ENCODE results near the gene ABCC1.
A peak's percentile ranks its signal among the peaks of the same experiment; 100 is the strongest.

ABCC1 gene

DNA sequence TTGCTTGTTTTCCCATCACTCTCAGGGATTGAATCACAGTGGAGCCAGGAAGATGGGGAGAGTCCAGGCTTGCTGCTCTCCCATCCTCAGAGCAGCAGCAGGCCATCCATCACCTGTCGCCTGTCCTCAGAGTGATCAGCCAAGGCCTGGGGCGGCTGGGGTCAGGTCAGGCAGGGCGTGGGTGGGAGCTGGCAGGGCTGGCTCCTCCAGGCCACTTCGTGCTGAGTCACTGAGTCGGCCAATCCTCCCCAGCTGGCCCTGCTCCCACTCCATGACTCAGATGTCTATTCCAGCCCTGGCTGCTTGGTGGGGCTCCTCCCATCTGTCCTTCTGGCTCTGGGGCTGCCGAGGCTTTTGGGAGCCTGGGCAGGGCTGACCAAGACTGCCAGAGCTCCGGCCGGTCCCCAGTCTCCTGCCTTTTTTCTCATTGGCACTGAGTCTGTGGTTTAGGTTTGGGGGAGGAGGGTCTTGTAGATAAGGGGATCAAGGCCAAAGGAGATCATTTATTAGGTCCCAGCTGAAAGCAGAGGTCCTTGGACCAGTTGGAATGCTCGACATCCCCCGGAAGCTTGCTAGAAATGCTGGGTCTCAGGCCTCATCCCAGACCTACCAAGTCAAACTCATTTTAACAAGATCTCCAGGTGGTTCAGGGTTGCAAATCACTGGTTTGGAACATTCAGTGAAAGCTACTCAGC is 72.7 kb downstream of the ABCC1 start:
- DNase-seq = peak; percentile 62

DNA sequence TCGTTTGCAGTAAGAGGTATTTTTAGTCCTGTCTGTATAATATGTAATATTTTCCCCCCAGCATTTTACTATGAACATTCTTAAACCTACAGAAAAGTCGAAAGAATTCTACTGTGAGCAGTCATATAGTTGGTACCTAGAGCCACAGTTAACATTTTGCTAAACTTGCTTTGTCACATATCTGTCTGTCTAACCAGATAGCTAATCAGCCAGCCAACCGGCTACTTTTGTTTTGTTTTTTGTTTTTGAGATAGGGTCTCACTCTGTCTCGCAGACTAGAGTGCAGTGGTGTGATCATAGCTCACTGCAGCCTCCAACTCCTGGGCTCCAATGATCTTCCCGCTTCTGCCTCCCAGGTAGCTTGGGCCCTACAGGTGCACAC is 73.3 kb downstream of the ABCC1 start:
- no peak for DNase-seq

DNA sequence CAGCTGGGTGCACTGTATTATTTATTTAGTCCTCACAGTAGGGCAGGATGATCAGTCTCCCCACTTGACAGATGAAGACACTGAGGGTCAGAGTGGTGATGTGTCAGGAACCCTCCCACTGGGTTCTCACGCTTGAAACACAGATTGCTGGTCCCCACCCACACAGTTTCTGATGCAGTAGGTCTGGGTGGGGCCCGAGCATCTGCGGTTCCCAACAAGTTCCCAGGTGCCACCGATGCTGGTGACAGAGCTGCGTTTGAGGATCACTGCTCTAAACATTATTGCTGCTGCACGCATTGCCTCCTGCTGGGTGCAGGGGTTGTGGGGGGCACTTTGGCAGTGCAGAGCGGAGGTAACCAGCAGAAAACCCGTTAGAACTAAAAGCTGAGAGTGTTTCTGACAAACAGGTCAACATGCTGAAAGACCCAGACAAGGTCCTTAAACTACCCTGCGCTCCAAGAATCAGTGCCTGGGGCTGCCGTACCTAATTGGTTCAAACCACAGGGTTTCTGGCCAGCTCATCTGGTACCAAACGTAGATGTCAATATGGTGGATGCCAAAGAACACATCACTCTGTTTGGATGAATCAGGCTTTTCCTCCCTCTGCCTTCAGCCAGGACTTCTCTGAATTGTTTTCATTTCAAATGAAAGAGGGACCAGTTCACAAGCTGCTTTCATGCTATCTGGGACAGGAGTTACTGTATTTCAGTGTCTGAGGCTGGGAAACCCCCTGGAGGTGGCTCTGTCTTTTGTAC is 76.0 kb downstream of the ABCC1 start:
- DNase-seq = peak; percentile 48

DNA sequence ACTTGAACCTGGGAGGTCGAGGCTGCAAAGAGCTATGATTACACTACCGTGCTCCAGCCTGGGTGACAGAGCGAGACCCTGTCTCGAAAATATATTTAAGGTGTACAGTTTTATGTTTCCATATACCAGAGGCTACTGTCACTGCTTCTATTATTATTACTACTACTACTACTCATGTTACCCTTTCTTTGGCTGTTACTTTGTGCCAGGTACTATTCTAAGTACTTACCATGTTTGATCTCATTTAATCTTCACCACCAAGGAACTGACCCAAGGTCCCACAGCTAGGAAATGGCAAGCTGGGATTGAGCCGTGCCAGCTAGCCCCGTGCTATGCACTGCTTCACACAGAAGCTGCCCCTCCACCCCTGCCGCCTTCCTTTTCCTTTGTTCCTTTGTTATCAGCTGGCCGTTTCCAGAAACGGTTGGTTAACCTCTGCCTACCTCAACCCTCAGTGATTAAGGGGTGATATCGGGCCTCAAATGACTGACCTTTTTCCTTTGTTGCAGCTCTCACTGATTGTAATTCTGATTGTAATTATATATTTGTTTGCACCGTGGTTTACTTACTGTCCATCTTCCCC is 78.4 kb downstream of the ABCC1 start:
- peak; percentile 53 for DNase-seq

DNA sequence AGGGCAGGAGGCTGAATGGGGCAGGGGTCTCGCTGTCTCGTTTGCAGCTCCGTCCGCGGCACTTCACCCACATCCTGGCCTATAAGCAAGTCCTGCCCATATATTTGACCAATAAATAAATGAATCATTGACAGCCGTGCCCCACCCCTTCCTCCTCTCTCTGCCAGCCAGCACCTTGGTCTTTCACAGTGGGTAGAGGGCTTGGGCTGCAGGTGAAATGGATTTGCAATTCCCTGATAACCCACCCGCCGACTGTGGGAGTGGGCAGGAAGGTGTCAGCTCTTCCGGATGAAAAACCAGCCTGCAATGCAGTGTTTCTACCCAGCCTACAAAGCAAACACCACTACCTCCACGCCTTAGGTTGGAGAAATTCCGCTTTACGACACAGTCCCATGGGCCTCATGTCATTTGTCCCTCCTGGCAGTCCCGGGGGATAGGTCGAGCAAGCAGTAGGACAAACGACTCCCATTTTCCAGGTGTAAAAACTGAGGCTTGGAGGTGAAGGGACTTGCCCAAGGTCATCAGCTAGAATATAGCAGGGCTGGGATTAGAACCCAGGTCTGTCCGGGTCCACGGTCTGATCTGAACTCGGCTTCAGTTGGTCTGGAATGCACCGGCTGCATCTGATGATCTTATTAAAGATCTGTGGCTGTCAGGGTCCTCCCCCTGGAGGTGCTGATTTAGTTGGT is 79.0 kb downstream of the ABCC1 start:
- no peak for DNase-seq

DNA sequence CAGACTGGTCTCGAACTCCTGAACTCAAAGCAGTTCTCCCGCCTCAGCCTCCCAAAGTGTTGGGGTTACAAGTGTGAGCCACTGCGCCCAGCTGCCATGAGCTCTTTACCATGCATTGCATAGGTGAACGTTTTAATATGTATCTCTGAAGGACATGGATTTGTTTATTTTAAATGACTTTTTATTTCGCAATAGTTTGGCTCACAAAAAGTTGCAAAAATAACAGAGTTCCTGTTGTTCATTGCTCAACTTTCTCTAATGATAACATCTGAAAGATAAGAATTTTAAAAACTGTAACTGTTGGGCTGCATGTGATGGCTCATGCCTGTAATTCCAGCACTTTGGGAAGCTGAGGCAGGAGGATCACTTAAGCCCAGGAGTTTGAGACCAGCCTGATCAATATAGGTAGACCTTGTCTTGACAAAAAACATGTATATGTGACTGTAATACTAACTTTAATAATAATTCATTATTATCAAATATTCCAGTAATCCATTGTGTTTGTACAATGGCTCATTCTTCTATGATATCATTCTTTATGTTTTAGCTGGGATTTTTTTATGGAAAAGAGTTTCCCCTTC is 80.1 kb downstream of the ABCC1 start:
- no peak for DNase-seq

DNA sequence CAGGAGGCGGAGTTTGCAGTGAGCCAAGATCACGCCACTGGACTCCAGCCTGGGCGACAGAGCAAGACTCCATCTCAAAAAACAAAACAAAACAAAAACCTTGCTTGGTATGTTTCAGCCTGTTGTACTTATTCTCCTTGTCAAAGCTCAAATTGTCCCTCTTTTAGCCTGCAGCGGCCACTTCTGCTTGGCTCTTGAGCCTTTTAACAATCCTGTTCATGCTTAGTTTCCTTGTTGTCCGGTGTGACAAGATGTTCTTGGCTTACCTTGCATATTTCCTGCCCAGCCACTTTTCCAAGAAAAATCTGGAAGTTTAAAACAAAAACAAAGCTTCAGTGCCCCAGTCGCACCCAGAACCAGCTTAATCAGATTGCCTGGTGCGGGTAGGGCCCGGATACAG is 81.0 kb downstream of the ABCC1 start:
- no peak for DNase-seq

DNA sequence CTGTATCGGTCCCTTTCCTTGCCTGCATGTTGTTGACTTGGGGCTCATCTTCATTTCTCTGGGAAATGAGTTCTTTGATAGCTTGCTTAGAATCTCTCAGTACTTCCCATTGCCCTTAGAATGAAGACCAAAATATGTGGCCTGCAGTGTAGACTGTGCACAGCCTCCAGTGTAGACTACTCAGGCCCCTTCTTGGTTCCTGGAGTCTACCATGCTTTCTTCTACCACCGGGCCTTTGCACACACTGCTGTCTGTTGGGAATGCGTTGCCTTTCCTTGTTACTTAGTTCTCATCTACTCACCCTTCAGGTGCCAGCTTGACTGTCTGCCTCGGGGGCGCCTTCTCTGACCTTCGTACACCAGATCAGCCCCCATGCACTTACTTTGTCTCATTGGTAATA is 82.0 kb downstream of the ABCC1 start:
- DNase-seq = no peak

DNA sequence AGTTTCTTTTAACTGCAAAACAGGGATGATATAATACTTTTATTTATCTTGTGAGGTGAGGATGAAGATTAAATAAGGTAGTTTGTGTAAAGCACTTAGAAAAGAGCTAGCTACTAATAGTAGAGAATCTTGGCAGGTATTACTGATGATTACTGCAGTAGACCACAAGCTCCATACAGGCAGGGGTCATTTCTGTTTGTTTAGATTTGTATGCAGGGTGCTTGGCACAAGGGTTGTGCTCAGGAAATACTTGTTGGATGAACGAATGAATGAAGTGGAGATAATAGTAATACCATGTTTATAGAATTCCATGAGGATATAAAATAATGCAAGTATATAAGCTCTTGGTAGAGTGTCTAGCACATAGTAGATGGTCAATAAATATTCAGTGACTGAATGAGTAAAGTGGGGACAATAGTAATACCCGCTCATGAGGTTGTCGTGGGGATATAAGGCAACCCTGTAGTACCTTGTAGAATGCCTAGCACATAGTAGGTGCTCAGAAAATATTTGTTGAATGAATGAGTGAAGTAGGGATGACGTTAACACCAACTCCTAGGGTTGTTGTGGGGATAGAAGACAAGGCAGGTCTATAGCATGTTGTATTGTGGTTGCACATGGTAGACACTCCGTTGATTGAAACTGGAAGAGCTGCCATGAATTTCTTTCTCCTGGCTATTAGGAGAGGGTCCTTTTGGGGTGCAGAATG is 83.0 kb downstream of the ABCC1 start:
- no peak for DNase-seq

DNA sequence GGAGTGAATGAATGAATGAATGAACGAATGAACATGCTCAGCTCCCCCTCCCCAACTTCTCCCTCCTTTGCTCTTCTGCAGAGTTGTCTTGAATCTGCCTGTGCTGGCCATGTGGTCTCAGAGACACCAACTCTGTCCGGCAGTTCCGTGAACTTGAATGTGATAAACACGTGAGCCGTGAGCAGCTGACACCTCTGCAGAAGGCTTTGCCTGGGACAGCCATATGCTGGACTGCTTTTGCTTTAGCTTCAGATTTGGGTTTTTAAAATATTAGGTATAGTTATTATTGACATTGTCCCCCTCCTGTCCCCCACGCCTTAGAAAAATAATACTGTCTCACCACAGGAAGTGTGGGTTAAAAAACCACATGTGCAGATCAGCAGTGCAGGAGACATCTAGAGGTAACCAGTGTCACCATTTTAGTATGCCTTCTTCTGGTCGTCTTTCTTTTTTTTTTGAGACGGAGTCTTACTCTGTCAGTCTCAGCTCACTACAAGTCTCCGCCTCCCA is 83.8 kb downstream of the ABCC1 start:
- DNase-seq = no peak

DNA sequence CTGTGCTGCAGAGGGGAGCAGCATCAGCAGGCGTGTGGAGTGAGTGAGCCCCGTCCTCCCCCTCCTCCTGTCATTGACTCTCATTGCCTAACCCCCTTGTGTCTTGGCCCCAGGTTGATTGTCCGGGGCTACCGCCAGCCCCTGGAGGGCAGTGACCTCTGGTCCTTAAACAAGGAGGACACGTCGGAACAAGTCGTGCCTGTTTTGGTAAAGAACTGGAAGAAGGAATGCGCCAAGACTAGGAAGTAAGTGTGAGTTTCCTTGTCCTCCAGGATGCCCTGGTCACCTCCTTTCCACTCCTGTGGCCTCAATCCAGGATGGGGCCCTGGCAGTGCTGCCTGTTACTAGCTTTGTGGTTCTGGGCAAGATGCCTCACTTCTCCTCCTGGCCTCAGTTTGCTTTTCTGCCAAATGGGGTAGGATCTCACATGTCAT is 87.0 kb downstream of the ABCC1 start:
- no peak for DNase-seq

DNA sequence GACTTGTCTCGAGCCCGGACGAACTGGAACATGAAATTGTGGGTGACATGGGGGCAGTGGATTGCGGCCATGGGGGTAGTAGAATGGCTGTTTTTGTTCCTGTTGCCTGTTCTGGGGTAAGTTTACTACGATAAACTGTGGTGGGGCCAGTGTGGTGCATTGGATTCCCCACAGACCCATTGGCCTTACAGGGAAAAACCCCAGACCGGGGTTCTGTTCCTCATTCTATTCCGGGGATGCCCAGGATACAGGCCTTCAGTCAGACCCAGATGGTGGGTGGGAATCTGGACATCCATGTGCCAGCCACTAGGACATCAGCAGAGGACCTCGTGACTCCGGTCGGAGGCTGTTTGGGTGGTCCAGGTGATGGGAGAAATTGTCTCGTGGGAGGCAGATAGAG is 88.1 kb downstream of the ABCC1 start:
- DNase-seq = no peak

DNA sequence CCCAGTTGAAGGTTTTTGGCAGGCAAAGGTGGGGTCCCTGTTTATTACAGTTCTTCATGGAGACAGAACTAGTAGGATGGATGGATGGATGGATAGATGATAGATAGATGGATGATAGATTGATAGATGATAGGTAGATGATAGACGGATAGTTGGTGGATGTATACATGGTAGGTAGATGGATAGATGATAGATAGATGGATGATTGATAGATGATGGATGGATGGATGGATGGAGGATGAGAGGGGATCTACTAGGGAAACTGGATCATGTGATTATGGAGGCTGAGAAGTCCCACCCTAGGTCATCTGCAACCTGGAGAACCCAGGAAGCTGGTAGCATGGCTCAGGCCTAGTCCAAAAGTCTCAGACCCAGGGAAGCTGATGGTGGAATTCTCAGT is 88.6 kb downstream of the ABCC1 start:
- DNase-seq = no peak

DNA sequence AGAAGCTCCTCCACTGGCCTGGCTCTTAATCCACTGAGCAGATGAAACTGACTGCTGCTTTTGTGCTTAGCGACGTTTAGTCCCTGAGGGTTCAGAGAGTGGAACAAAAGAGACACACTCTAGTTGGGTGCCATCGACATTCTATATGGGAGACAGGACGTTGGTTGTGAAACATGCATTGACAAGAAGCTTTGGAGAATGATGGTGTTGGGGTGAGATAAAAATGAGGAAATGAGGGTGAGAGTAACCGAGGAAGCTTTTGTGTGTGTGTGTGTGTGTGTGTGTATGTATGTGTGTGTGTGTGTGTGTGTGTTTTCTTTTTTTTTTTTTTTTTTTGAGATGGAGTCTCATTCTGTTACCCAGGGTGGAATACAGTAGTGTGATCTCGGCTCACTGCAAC is 89.5 kb downstream of the ABCC1 start:
- no peak for DNase-seq

DNA sequence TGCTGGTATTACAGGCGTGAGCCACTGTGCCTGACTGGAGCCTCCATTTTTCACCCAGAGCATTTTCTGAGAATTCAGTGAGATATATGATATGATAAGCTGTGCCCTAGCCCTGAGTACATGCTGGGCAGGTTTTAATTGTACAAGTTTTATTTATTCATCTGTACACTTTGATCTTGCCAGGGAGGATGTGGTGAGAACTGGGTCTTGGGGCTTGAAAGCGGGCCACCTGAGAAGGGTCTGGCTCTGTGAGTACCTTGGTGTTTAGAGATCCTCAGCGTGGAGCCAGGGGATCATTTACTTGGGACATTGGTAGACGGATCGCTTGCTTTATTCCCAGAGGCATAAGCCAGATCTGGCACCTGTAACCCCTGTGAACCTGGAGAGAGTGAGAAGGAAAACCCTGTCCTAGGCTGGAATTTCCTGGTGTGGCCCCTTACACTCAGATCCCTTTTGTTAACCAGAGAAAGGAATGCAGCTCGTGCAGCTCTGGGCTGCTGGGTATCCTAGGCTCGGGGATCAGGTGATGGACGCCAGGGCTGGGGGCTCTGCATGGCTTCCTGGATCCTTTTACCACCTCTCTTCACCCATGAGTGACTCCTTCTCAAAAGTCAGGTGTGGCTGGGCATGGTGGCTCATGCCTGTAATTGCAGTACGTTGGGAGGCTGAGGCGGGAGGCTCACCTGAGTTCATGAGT is 91.9 kb downstream of the ABCC1 start:
- no peak for DNase-seq

DNA sequence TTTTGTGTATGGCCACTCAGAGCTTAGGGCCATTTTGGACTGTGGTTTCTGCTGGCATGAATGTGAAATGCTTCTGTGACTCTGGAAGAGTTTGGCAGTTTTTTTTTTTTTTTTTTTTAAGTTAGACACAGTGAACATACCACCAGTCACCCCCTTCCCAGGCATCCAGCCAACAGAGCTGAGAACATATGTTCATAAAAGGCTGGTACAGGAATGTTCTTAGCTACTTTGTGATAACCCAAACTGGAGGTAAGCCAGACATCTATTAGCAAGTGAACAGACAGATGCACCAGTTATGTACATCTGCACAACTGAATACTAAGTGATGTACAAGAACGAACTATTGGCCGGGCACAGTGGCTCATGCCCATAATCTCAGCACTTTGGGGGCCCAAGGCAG is 92.7 kb downstream of the ABCC1 start:
- peak; percentile 18 for DNase-seq

DNA sequence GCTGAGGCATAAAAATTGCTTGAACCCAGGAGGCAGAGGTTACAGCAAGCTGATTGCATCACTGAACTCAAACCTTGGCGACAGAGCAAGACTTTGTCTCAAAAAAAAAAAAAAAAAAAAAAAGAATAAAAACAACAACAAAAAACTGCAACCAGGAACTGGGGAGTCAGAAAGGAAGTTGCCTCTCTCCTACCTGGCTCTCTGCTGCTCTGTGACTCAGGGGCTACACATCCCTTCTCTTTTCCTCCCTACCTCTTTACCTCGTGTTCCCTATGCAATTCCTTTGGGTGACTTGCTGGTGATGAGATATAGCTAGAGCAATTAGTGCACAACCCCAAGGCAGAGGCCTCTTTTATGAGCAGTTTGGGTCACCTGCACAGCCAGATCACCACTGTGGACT is 95.9 kb downstream of the ABCC1 start:
- no peak for DNase-seq

DNA sequence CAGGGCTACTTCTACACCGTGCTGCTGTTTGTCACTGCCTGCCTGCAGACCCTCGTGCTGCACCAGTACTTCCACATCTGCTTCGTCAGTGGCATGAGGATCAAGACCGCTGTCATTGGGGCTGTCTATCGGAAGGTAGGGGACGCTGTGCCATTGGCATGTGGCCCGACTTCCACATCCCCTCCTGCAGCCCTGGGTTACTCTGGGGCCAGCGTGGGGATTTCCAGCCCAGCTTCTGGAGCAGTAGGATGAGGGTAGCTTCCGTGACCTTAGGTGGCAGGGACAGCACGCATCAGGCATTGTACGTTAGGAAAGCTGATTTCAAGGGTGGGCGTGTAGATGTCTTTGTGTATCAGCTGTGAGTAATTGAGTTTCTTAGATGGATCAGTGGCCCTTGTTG is 96.5 kb downstream of the ABCC1 start:
- peak; percentile 42 for DNase-seq

DNA sequence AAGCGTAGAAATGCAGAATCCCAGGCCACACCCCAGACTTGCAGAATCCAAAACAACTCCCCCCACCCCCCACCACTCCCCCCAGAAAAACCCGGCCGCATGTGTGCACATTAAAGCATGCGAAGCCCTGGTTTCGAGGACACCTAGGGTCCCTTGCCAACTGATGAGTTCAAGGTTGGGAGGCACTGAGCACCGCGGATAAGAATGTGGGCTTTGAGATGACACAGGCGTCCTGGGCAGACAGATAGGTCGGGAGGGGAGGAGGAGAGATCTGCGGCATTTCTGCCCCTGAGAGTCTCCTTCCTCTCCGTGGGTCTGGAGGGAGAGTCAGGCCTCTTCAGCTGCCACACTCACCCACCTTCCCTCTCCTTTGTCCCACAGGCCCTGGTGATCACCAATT is 98.3 kb downstream of the ABCC1 start:
- DNase-seq = no peak

DNA sequence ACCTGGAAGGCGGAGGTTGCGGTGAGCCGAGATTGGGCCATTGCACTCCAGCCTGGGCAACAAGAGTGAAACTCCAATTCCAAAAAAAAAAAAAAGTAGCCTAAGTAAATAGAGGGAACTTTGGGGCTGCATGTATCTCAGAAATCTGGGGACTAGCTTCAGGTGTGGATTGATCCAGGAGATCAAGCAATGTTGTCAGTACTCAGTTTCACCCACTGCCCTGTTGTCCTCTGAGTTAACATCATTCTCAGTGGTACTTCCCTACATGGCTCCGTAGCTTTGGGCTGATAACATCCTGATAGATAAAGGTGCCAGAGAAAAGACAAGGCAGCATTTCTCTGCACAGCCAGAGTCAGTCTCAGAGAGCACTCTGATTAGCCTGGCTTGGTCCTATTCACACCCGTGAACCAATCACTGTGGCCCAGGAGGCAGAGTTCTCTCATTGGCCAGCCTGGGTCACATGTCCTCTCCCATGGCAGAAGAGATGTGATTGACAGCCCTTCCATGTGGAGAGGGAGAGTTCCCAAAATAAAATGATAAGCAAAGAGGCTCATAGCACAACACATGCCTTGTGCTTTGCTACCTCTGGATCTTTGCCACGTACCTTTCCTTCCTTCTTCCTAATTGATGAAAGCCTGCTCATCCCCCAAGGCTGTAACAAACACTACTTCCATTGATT is 99.6 kb downstream of the ABCC1 start:
- no peak for DNase-seq

DNA sequence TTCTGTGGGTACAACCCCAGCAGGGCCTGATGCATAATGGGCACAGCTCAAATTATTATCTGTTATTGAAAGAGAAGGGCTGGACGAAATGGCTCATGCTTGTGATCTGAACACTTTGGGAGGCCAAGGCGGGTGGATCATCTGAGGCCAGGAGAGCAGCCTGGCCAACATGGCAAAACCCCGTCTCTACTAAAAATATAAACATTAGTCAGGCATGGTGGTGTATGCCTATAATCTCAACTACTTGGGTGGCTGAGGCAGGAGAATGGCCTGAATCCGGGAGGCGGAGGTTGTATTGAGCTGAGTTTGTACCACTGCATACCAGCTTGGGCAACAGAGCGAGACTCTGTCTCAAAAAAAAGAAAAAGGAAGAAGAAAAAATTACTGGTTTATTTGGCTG is 100.7 kb downstream of the ABCC1 start:
- no peak for DNase-seq

Data from eye (tissue), 1 donor.